Measurements from ENCODE around the gene CD164. TPM values are rescaled to one million over a fixed set of nuclear protein-coding genes. Genes with fewer than 3 reads are reported as not detected.

Gene CD164
- total RNA-seq (2014; rRNA removed; shearing (Covaris generic); ENCODE audit: low replicate concordance) = 110 and 238 TPM in 2 replicates

- Histone ChIP-seq H3K27me3 (no peaks in the 10 kb centered on the region), H3K36me3 (peaks cover 27% of the 10 kb centered on the region), H3K4me3 (peak within 1 kb of the TSS; percentile 91), H3K9me3 (no peaks in the 10 kb centered on the region)
- DNase-seq = peak; percentile 91
These were observed at the start of gene CD164 for GRCh38 chr6:109381747-109382575. CD164 (minus strand) TSS chr6:109382467; CDS start chr6:109382378, 89 bp downstream.

- DNase-seq = no peak
- no peaks in the 10 kb centered on the region for H3K36me3 ChIP-seq
- H3K4me3 ChIP-seq = no peak overlapping the region
- H3K9me3 ChIP-seq = no peaks in the 10 kb centered on the region
- no peaks in the 10 kb centered on the region for H3K27me3 ChIP-seq
These were observed 47.2 kb upstream of the CD164 start for GRCh38 chr6:109429496-109429895.

GRCh38 chr6:109428889-109429477, 46.7 kb upstream of the CD164 start:
- H3K4me3 ChIP-seq = no peak overlapping the region
- H3K27me3 ChIP-seq = no peaks in the 10 kb centered on the region
- DNase-seq = no peak
- no peaks in the 10 kb centered on the region for H3K9me3 ChIP-seq
- no peaks in the 10 kb centered on the region for H3K36me3 ChIP-seq

- Histone ChIP-seq H3K9me3 (no peaks in the 10 kb centered on the region), H3K4me3 (no peak overlapping the region), H3K27me3 (no peaks in the 10 kb centered on the region), H3K36me3 (no peaks in the 10 kb centered on the region)
- DNase-seq = no peak
These were observed 42.7 kb upstream of the CD164 start for GRCh38 chr6:109424946-109425345.

GRCh38 chr6:109421184-109421583, 38.9 kb upstream of the CD164 start:
- no peak for DNase-seq
- Histone ChIP-seq H3K36me3 (no peaks in the 10 kb centered on the region), H3K4me3 (no peak overlapping the region), H3K27me3 (no peaks in the 10 kb centered on the region), H3K9me3 (no peaks in the 10 kb centered on the region)

GRCh38 chr6:109420751-109421150, 38.5 kb upstream of the CD164 start:
- no peaks in the 10 kb centered on the region for H3K36me3 ChIP-seq
- DNase-seq = no peak
- H3K4me3 ChIP-seq = no peak overlapping the region

GRCh38 chr6:109417646-109418045, 35.4 kb upstream of the CD164 start:
- H3K36me3 ChIP-seq = no peaks in the 10 kb centered on the region
- no peak for DNase-seq

More at GRCh38 chr6:109420751-109421150, 38.5 kb upstream of the CD164 start:
- Histone ChIP-seq H3K9me3 (no peaks in the 10 kb centered on the region), H3K27me3 (no peaks in the 10 kb centered on the region)

GRCh38 chr6:109411034-109411433, 28.8 kb upstream of the CD164 start:
- H3K36me3 ChIP-seq = no peaks in the 10 kb centered on the region
- no peaks in the 10 kb centered on the region for H3K27me3 ChIP-seq
- no peak overlapping the region for H3K4me3 ChIP-seq
- H3K9me3 ChIP-seq = no peaks in the 10 kb centered on the region
- peak; percentile 37 for DNase-seq

More at GRCh38 chr6:109417646-109418045, 35.4 kb upstream of the CD164 start:
- no peak overlapping the region for H3K4me3 ChIP-seq
- no peaks in the 10 kb centered on the region for H3K9me3 ChIP-seq
- H3K27me3 ChIP-seq = no peaks in the 10 kb centered on the region

GRCh38 chr6:109406196-109406595, 23.9 kb upstream of the CD164 start:
- no peaks in the 10 kb centered on the region for H3K9me3 ChIP-seq
- no peak overlapping the region for H3K4me3 ChIP-seq
- H3K36me3 ChIP-seq = no peaks in the 10 kb centered on the region
- peak; percentile 19 for DNase-seq
- 0 out of 2 replicates have a peak, but pooled peaks cover 4% of the 10 kb centered on the region for H3K27me3 ChIP-seq

GRCh38 chr6:109397020-109397419, 14.8 kb upstream of the CD164 start:
- H3K36me3 ChIP-seq = no peaks in the 10 kb centered on the region
- no peaks in the 10 kb centered on the region for H3K9me3 ChIP-seq
- H3K27me3 ChIP-seq = no peaks in the 10 kb centered on the region
- DNase-seq = no peak
- no peak overlapping the region for H3K4me3 ChIP-seq

- no peak overlapping the region for H3K4me3 ChIP-seq
- H3K27me3 ChIP-seq = no peaks in the 10 kb centered on the region
- no peaks in the 10 kb centered on the region for H3K9me3 ChIP-seq
- no peak for DNase-seq
- no peaks in the 10 kb centered on the region for H3K36me3 ChIP-seq
These were observed 13.9 kb upstream of the CD164 start for GRCh38 chr6:109396046-109396718.

- Histone ChIP-seq H3K9me3 (no peaks in the 10 kb centered on the region), H3K36me3 (no peaks in the 10 kb centered on the region), H3K4me3 (no peak overlapping the region), H3K27me3 (no peaks in the 10 kb centered on the region)
- DNase-seq = peak; percentile 70
These were observed 11.6 kb upstream of the CD164 start for GRCh38 chr6:109393886-109394281.

- DNase-seq = no peak
- Histone ChIP-seq H3K27me3 (no peaks in the 10 kb centered on the region), H3K4me3 (no peak overlapping the region), H3K36me3 (no peaks in the 10 kb centered on the region), H3K9me3 (no peaks in the 10 kb centered on the region)
These were observed 11.1 kb upstream of the CD164 start for GRCh38 chr6:109393157-109393885.

GRCh38 chr6:109389650-109390274, 7.5 kb upstream of the CD164 start:
- Histone ChIP-seq H3K9me3 (no peaks in the 10 kb centered on the region), H3K36me3 (no peaks in the 10 kb centered on the region), H3K27me3 (no peaks in the 10 kb centered on the region), H3K4me3 (no peak overlapping the region)
- DNase-seq = no peak

- Histone ChIP-seq H3K4me3 (no peak overlapping the region), H3K9me3 (no peaks in the 10 kb centered on the region)
- DNase-seq = no peak
These were observed 6.0 kb upstream of the CD164 start for GRCh38 chr6:109388265-109388664.

GRCh38 chr6:109383438-109383940, 1.2 kb upstream of the CD164 start:
- no peaks in the 10 kb centered on the region for H3K27me3 ChIP-seq
- peak overlapping the region; percentile 91 for H3K4me3 ChIP-seq
- H3K36me3 ChIP-seq = peaks cover 12% of the 10 kb centered on the region
- no peak for DNase-seq
- no peaks in the 10 kb centered on the region for H3K9me3 ChIP-seq

More at GRCh38 chr6:109388265-109388664, 6.0 kb upstream of the CD164 start:
- H3K36me3 ChIP-seq = no peaks in the 10 kb centered on the region
- no peaks in the 10 kb centered on the region for H3K27me3 ChIP-seq
